C4-2B (cell line): Measurements from ENCODE around the gene FAM13A.

Source experiments
- H3K27ac ChIP-seq: fragments of 450-650 bp; 2 replicates; pipeline ENCODE4 v1.5.1; 2017
- CTCF ChIP-seq: fragments of 450-650 bp; conservative IDR thresholded peaks from 2 replicates; pipeline ENCODE4 v1.5.1; 2017; ENCODE audit warnings: mild to moderate bottlenecking
- ZFX ChIP-seq: fragments of 450-650 bp; IDR thresholded peaks from 2 replicates; pipeline ENCODE4 v1.6.1; 2017

Gene FAM13A

GRCh38 chr4:88696630-88697029 lies 360.4 kb downstream of the FAM13A start:
- no peak overlapping the region for H3K27ac ChIP-seq
- TF ChIP-seq CTCF (no peak), ZFX (no peak)

- TF ChIP-seq CTCF (no peak), ZFX (no peak)
- no peak overlapping the region for H3K27ac ChIP-seq
Measured at GRCh38 chr4:88693792-88694191, 363.2 kb downstream of the FAM13A start.

GRCh38 chr4:88690355-88690754 lies 366.6 kb downstream of the FAM13A start:
- no peak overlapping the region for H3K27ac ChIP-seq
- TF ChIP-seq ZFX (no peak), CTCF (no peak)

GRCh38 chr4:88681209-88681608 lies 375.8 kb downstream of the FAM13A start:
- TF ChIP-seq CTCF (no peak), ZFX (no peak)
- no peak overlapping the region for H3K27ac ChIP-seq
